Measurements from ENCODE around the gene POLR2H.

The POLR2H gene

DNA sequence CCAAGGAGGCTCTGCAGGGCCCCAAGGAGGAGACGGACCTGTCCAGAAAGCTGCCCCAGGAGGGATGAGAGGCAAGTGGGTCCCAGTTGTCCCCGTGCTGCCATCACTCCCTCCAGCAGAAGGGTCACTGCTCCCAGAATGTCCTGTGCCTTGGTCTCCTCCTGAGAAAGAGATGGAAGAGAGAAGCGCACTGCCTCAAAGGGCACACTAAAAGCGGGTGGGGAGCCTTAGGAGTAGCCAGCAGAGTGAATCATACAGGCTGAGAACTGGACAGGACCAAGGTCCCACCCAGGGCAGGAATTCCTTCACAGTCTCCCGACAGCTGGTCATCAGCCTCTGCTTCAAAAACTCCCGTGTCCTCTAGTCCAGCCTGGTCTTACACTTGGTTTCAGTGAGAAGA, 11.9 kb downstream of the POLR2H start:
- DNase-seq = no peak

DNA sequence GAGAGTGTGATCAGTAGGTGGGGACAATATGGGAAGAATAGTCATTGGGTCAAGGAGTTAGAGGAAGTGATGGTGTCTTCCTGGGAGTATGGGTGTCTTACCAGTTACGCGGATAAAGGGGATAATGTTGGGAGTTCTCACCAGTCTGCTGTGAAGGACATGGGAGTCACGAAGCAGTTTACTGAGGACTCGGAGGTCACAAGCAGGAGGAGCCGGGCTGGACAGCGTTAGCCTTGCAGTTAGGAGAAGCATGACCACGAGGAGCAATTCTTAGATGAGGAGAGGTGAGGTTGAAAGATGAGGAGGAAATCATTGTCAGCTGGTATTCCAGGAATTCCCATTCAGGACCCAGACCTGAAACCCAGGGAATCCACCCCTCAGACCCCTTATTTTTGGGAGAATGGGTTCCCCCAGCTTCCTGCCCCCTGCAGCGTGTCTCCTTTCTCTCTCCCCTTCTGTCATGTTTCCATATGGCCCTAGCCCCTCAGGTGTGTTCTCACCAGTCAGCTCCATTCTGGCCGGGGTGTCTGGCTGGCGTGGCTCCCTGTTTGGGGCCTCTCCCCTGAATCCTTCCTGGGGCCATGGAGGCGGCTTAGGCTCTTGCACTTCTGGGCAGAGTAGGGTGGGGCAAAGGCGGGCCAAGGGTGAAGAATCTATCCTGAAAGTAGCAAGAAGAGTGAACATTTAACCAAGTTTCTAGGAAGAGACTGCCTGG, 14.4 kb downstream of the POLR2H start:
- no peak for DNase-seq

DNA sequence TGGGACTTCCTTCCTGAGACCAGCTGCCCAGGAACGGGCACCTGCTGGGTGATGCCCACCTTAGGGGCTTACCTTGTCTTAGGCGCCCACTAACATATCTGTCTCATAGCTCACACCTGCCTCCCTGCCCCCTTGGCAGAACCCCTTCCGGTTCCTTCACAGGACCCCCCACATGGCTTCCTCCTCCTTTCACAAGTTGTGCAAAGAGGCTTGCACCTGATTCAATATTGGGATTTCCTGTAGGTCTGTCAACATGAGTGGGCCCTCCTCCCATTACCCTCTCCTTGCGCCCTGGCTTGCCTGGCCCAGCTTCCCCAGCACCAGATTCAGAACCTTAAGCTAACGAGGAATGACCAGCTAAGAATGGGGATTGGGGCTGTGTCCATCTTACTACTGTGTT, 15.9 kb downstream of the POLR2H start:
- peak; percentile 68 for DNase-seq

DNA sequence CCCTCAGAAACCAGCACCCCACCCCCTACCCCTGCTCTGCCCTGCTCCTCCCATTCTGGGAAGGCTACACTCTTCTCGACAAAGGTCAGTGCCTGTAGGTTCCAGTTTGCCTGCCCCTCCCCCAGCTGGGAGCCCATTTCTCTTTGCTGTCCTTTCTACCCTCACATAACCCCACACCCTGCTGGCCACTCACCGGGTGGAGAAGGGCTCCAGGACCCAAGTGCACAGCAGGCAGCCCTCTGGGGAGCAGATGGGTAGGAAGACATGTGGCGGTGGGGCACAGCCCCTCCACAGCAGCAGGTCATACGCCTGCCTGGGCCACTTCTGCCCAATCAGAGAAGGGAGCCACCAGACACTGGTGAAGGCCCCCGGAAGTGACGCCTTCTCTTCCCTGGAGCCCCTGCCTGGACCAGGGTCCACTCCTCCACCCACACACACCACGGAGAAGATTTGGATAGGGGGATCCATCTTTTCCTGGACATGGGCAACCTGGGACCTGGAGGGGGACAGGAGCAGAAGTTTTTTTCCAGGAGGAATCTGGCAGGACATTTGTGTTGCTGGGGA, 16.5 kb downstream of the POLR2H start, which contains the start of gene THPO:
Gene THPO, minus strand, starts transcription at position 326 of the 564 bp plus-strand sequence. CDS start 1,948 bp downstream, outside the sequence.
- DNase-seq = peak; percentile 73

DNA sequence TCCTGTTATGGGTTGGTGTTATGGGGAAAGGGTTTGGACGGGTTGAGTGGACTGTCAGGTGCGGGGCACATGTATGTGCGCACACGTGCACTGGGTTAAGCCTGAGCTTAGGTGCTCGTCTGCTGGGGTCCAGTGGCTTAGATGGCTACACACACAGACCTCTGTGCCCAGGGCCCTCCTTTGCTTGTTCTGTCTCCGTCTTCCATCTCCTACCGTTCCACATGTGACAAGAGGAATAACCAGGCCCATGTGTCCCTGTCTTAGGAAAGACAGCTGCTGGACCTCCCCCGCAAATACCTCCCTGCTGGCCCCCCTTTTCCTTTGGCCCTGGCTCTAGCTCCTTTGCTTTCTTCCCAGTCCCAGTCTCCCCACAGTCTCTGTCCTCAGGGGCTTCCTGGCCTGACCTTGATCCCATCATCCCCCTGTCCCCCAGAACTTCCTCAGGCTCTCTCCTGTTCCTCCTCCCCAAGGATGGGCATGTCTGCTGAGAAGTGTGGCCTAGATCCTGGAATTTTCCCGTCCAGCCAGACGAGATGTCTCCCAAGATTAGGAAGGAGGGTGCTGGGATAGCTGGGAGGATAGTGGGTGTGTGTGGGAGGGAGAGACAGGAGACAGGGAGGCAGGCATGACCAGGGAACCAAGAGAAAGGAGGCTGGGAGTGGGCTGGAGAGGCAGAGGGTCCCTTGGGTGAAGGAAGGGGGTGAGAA, 17.3 kb downstream of the POLR2H start:
- DNase-seq = no peak

DNA sequence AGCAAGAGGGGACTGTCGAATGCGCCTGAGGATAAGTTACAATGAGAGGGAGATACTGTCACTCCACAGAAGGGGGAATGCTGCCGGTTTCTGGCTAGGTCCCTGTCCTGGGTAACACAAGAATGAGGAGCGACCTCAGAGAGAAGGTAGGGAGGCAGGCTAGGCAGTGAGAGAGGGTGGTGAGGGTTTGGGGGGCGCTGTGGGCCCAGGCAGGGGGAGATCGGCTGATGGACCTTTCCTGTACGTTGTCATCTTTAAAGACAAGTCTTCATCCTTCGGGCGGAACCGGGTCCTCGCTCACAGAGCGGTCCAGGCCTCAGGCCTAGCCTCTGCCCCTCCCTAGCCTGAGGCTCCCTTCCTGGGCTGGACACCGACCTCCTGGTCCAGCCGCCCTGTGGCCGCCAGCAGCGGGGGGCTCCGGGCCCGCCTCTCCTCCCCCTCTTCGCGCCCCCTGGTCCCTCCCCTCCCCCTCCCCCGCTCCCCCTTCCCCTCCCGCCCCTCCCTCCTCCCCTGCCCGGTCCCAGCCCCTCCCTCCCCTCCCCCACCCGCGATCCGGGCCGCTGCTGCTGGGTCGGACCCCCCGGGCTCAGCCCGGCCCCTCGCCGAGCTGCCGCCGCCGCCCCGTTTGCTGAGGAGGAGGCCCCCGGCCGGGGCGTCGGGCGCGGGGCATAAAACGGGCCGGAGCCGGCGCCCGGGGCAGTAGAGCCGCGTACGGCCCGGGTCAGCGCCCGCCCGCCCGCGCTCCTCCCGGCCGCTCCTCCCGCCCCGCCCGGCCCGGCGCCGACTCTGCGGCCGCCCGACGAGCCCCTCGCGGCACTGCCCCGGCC, 18.1 kb downstream of the POLR2H start, which contains the start of gene CHRD:
Gene CHRD, plus strand, starts transcription at position 697 of the 827 bp plus-strand sequence. CDS start 265 bp downstream, outside the sequence.
- DNase-seq = peak; percentile 52

DNA sequence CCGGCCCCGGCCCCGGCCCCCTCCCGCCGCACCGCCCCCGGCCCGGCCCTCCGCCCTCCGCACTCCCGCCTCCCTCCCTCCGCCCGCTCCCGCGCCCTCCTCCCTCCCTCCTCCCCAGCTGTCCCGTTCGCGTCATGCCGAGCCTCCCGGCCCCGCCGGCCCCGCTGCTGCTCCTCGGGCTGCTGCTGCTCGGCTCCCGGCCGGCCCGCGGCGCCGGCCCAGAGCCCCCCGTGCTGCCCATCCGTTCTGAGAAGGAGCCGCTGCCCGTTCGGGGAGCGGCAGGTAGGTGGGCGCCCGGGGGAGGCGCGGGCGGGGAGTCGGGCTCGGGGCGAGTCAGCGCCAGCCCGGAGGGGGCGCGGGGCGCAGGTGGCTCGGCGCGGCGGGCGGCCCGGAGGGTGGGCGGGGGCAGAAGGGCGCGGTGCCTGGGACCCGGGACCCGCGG, 18.7 kb downstream of the POLR2H start:
- peak; percentile 72 for DNase-seq

DNA sequence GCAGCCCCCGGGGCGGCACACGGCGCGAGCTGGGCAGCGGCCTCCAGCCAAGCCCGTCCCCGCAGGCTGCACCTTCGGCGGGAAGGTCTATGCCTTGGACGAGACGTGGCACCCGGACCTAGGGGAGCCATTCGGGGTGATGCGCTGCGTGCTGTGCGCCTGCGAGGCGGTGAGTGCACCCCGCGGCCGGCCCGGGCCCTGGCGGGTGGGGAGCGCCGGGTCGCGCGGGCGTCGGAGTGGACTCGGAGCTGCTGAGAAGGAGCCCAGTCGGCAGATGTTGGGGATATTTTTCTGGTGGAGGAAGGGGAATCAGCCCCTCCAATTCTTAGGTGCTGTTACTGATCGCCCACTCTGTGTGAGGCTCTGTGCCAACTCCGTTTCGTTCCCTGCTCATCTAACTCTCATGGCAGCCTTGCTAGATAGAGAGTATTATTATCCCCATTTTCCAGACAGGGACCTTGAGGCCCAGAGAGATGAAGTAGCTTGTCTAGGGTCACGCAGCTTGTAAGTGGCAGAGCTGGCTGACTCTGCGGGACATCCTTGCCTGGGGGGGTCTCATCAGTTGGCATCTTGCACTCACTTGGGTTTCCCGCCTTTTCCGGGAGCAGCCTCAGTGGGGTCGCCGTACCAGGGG, 19.2 kb downstream of the POLR2H start:
- peak; percentile 42 for DNase-seq

DNA sequence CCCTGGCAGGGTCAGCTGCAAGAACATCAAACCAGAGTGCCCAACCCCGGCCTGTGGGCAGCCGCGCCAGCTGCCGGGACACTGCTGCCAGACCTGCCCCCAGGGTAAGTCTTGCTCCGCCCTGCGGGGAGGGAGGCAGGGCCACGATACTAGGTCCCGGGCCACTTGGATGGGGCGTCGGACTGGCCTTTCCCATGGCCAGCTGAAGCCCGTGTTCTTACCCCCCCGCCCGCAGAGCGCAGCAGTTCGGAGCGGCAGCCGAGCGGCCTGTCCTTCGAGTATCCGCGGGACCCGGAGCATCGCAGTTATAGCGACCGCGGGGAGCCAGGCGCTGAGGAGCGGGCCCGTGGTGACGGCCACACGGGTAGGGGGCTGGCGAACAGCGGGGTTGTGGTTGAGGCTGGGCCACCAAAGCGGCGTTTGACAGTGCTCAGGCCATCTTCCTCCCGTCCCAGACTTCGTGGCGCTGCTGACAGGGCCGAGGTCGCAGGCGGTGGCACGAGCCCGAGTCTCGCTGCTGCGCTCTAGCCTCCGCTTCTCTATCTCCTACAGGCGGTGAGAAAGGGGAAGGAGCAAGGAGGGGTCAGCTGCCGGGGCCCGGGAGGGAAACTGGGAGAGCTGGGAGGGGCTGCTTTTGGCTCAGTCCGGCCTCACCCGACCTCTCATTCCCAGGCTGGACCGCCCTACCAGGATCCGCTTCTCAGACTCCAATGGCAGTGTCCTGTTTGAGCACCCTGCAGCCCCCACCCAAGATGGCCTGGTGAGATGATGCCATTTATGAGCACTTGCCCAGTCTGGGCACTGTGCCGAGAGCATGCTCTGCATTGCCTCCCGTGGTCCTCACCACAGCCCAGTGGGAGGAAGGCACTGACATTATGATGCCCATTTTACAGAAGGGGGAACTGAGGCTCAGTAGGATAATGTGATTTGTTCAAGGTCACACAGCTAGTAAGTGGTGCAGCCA, 20.0 kb downstream of the POLR2H start:
- DNase-seq = no peak

DNA sequence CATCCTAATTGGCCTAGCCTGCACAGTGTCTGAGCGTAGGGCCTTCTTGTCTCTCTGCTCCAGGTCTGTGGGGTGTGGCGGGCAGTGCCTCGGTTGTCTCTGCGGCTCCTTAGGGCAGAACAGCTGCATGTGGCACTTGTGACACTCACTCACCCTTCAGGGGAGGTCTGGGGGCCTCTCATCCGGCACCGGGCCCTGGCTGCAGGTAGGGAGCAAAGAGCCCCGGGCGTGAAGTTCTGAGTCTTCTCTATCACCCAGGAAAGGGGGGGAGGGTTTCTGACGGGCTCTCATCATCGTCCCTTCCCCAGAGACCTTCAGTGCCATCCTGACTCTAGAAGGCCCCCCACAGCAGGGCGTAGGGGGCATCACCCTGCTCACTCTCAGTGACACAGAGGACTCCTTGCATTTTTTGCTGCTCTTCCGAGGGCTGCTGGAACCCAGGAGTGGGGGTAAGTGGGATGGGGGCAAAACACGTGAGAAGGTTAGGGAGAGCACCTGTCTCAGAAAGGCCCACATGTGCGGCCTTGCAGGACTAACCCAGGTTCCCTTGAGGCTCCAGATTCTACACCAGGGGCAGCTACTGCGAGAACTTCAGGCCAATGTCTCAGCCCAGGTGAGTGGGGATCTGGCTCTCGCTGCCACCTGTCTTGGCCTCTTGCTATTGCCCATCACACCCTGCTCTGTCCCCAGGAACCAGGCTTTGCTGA, 21.0 kb downstream of the POLR2H start:
- no peak for DNase-seq

DNA sequence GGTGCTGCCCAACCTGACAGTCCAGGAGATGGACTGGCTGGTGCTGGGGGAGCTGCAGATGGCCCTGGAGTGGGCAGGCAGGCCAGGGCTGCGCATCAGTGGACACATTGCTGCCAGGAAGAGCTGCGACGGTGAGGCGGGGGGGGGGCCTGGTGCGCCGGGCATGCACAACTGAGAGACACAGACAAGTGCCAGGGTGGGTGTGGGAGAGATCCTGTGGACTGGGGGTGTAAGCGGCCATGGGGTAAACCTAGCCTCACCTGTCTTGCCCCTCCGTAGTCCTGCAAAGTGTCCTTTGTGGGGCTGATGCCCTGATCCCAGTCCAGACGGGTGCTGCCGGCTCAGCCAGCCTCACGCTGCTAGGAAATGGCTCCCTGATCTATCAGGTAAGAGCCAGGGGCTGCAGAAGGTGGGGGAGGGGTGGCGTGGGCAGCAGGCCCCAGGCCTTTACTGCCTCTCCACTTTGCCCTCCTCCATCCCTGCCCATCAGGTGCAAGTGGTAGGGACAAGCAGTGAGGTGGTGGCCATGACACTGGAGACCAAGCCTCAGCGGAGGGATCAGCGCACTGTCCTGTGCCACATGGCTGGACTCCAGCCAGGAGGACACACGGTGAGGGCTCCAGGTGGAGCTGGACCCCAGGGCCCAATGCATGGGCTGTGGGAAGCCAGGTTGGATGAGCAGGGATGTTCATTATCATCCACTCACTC, 21.7 kb downstream of the POLR2H start:
- DNase-seq = peak; percentile 5

DNA sequence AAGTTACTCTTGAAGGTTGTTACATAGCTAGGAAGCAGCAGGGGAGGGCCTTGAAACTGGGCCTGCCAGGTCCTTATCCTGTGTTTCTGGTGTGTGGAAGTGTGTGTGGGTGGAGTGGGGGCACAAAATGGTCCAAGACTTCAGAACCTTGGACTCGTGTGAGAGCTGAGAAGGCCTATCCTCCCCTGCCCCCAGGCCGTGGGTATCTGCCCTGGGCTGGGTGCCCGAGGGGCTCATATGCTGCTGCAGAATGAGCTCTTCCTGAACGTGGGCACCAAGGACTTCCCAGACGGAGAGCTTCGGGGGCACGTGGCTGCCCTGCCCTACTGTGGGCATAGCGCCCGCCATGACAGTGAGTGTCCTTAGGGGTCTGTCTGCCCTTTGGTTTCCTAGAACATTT, 22.8 kb downstream of the POLR2H start:
- DNase-seq = no peak

DNA sequence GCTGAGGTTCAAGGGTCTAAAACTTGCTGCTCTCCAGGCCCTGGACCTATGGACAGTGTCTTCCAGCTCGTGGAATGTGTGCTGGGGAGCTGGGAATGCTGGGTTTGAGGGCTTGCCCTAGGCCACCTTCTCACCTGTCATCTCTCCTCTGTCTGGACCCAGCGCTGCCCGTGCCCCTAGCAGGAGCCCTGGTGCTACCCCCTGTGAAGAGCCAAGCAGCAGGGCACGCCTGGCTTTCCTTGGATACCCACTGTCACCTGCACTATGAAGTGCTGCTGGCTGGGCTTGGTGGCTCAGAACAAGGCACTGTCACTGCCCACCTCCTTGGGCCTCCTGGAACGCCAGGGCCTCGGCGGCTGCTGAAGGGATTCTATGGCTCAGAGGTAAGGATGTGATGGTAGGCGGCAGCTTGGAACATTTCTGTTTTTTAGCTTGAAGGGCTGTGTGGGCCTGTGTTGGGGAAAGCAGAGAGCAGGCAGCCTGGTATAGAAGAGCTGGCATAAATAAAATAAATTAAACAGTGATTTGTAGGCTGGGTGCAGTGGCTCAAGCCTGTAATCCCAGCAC, 23.4 kb downstream of the POLR2H start:
- no peak for DNase-seq

DNA sequence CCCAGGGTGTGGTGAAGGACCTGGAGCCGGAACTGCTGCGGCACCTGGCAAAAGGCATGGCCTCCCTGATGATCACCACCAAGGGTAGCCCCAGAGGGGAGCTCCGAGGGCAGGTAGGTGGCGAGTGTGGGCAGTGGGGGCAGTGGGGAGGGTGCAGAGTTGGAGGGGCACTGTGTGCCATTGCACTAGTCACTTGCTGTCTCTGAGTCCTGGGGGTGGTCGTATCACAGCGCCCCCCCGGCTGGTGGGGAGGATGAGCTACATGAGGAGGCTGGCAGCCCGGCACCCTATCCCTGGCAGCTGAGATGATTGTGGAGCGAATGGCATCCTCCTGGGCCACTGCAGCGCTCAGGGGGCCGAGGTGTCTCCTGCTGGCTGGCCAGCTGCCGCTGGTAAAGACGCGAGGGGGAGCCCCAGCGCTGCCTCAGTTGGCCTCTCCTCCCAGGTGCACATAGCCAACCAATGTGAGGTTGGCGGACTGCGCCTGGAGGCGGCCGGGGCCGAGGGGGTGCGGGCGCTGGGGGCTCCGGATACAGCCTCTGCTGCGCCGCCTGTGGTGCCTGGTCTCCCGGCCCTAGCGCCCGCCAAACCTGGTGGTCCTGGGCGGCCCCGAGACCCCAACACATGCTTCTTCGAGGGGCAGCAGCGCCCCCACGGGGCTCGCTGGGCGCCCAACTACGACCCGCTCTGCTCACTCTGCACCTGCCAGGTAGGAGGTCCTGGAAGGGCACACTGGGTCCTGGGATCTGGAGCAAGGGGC, 24.7 kb downstream of the POLR2H start:
- DNase-seq = no peak

DNA sequence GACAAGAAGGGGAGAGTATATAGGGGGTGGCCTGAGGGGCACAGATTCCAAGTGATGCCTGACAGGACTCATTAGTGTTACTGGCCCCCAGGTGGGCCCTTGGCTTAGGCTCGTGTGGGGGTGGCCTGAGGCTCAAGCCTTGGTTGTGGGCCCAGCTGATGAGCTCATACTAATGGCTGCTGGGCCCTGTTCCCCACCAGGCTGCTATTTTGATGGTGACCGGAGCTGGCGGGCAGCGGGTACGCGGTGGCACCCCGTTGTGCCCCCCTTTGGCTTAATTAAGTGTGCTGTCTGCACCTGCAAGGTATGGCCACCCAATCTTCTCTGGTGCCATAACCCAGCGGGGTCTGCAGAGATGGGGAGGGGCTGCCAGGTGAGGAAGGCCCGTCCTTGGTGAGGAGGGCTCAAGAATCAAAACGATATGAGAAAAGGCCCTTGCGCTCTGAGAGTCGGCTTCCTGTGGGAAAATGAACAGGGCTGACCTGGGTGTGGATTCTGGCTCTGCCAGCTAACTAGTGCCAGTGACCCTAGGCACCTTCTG, 25.7 kb downstream of the POLR2H start:
- no peak for DNase-seq

DNA sequence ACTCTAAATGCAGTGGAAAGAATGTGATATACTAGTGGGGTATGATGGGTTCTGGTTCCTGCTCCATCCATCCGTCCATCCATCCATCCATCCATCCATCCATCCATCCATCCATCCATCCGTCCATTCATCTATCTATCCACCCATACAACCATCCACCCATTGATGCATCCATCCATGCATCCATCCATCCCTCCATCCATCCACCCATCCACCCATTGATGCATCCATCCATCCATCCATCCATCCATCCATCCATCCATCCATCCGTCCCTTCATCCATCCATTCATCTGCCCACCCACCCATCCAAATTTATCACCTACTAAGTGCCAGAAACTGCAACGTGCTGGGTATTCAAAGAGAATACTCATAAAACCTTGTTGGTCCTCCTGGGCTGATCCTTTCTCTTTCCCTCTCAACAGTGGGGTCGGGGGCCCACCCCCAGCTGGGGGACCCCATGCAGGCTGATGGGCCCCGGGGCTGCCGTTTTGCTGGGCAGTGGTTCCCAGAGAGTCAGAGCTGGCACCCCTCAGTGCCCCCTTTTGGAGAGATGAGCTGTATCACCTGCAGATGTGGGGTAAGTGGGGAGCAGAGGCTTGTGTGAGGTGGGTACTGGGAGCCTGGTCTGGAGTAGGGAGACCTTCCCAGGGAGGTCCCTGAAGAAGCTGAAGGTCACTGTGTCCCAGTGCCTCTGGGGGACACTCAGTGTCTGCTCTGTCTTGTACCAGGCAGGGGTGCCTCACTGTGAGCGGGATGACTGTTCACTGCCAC, 26.8 kb downstream of the POLR2H start:
- DNase-seq = no peak

DNA sequence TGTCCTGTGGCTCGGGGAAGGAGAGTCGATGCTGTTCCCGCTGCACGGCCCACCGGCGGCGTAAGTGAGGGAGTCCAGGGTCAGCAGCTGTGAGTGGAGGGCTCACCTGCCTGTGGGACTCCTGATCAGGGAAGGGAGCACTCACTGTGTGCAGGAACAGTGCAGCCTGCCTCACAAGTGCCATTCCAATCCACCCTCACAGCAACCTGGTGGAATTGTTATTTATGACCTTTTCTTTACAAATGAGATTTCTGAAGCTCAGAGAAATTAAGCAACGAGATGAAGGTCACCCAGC, 27.4 kb downstream of the POLR2H start:
- DNase-seq = no peak

DNA sequence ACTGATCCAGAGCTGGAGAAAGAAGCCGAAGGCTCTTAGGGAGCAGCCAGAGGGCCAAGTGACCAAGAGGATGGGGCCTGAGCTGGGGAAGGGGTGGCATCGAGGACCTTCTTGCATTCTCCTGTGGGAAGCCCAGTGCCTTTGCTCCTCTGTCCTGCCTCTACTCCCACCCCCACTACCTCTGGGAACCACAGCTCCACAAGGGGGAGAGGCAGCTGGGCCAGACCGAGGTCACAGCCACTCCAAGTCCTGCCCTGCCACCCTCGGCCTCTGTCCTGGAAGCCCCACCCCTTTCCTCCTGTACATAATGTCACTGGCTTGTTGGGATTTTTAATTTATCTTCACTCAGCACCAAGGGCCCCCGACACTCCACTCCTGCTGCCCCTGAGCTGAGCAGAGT, 27.9 kb downstream of the POLR2H start:
- DNase-seq = no peak

All from DMS53 (cell line).